ENCODE results near the gene SUPT4H1. TPM values are rescaled to one million over a fixed set of nuclear protein-coding genes. Genes with fewer than 3 reads are reported as not detected.

Gene SUPT4H1
- total and polyA plus RNA-seq, 9 of the 15 experiments (the other 6 are each of a cell fraction or from before 2014, with no cell fraction given) = 62.1 to 320 (median 117) TPM

- TF ChIP-seq, protein P1, sequence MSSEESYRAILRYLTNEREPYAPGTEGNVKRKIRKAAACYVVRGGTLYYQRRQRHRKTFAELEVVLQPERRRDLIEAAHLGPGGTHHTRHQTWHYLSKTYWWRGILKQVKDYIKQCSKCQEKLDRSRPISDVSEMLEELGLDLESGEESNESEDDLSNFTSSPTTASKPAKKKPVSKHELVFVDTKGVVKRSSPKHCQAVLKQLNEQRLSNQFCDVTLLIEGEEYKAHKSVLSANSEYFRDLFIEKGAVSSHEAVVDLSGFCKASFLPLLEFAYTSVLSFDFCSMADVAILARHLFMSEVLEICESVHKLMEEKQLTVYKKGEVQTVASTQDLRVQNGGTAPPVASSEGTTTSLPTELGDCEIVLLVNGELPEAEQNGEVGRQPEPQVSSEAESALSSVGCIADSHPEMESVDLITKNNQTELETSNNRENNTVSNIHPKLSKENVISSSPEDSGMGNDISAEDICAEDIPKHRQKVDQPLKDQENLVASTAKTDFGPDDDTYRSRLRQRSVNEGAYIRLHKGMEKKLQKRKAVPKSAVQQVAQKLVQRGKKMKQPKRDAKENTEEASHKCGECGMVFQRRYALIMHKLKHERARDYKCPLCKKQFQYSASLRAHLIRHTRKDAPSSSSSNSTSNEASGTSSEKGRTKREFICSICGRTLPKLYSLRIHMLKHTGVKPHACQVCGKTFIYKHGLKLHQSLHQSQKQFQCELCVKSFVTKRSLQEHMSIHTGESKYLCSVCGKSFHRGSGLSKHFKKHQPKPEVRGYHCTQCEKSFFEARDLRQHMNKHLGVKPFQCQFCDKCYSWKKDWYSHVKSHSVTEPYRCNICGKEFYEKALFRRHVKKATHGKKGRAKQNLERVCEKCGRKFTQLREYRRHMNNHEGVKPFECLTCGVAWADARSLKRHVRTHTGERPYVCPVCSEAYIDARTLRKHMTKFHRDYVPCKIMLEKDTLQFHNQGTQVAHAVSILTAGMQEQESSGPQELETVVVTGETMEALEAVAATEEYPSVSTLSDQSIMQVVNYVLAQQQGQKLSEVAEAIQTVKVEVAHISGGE (CRISPR knock-in tag; IDR thresholded peaks at IDR 0.05) = no peak
- peak; percentile 2; the same call in 1 of the 2 replicates for TF ChIP-seq KLF16 (IDR thresholded peaks at IDR 0.05)
- peak; percentile 24 for TF ChIP-seq CCAR2 (IDR thresholded peaks at IDR 0.05; ENCODE audit: low read depth, low read length)
- peak in 1 of 2 experiments; percentile 34; a peak in 2 of 4 replicates for TF ChIP-seq BCLAF1 (IDR thresholded peaks at IDR 0.05; ENCODE audit: borderline replicate concordance in 1 of 2, control insufficient read depth in 1 of 2, low read depth in 2 of 2, low read length in 1 of 2)
- TF ChIP-seq, protein P2, sequence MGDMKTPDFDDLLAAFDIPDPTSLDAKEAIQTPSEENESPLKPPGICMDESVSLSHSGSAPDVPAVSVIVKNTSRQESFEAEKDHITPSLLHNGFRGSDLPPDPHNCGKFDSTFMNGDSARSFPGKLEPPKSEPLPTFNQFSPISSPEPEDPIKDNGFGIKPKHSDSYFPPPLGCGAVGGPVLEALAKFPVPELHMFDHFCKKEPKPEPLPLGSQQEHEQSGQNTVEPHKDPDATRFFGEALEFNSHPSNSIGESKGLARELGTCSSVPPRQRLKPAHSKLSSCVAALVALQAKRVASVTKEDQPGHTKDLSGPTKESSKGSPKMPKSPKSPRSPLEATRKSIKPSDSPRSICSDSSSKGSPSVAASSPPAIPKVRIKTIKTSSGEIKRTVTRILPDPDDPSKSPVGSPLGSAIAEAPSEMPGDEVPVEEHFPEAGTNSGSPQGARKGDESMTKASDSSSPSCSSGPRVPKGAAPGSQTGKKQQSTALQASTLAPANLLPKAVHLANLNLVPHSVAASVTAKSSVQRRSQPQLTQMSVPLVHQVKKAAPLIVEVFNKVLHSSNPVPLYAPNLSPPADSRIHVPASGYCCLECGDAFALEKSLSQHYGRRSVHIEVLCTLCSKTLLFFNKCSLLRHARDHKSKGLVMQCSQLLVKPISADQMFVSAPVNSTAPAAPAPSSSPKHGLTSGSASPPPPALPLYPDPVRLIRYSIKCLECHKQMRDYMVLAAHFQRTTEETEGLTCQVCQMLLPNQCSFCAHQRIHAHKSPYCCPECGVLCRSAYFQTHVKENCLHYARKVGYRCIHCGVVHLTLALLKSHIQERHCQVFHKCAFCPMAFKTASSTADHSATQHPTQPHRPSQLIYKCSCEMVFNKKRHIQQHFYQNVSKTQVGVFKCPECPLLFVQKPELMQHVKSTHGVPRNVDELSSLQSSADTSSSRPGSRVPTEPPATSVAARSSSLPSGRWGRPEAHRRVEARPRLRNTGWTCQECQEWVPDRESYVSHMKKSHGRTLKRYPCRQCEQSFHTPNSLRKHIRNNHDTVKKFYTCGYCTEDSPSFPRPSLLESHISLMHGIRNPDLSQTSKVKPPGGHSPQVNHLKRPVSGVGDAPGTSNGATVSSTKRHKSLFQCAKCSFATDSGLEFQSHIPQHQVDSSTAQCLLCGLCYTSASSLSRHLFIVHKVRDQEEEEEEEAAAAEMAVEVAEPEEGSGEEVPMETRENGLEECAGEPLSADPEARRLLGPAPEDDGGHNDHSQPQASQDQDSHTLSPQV (IDR thresholded peaks at IDR 0.05) = no peak
- TF ChIP-seq MIER1 (IDR thresholded peaks at IDR 0.05; ENCODE audit: low read depth) = no peak
Measured at GRCh38 chr17:58329810-58330537, 22.0 kb downstream of the SUPT4H1 start (continued).
